Tibial nerve (tissue), 4 donors: ENCODE measurements around the gene CFD.

Source experiments
- EP300 ChIP-seq, 2 donors: sonication (generic); formaldehyde crosslinking; IDR thresholded peaks; one replicate each; pipeline ENCODE4 v1.6.1; 2017; ENCODE audit warnings: antibody characterized with exemption in 2 of 2, mild to moderate bottlenecking in 1 of 2
- POLR2A ChIP-seq, 2 donors: fragments of 450-650 bp; IDR thresholded peaks; one replicate each; pipeline ENCODE4 v1.6.1; 2017; ENCODE audit warnings: antibody characterized with exemption in 2 of 2, mild to moderate bottlenecking in 2 of 2, moderate library complexity in 2 of 2
- TF ChIP-seq, protein P1 (sequence below), 5 experiments: fragments of 200-600 bp in 3 of 5; fragments of 450-650 bp in 2 of 5; sonication (generic) in 3 of 5; IDR thresholded peaks; one replicate each; pipeline ENCODE4 v1.5.1; 2016 to 2019; ENCODE audit warnings: antibody characterized with exemption in 5 of 5, mild to moderate bottlenecking in 3 of 5, moderate library complexity in 2 of 5

GRCh38 chr19:884420-885211 lies 25.2 kb downstream of the CFD start:
- TF ChIP-seq EP300 (IDR thresholded peaks at IDR 0.05) (no peak), POLR2A (IDR thresholded peaks at IDR 0.05) (no peak)
- TF ChIP-seq, protein P1, sequence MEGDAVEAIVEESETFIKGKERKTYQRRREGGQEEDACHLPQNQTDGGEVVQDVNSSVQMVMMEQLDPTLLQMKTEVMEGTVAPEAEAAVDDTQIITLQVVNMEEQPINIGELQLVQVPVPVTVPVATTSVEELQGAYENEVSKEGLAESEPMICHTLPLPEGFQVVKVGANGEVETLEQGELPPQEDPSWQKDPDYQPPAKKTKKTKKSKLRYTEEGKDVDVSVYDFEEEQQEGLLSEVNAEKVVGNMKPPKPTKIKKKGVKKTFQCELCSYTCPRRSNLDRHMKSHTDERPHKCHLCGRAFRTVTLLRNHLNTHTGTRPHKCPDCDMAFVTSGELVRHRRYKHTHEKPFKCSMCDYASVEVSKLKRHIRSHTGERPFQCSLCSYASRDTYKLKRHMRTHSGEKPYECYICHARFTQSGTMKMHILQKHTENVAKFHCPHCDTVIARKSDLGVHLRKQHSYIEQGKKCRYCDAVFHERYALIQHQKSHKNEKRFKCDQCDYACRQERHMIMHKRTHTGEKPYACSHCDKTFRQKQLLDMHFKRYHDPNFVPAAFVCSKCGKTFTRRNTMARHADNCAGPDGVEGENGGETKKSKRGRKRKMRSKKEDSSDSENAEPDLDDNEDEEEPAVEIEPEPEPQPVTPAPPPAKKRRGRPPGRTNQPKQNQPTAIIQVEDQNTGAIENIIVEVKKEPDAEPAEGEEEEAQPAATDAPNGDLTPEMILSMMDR (IDR thresholded peaks at IDR 0.05): no peak
